Astrocyte (in vitro differentiated cells and primary cell): ENCODE measurements around the gene PSMB11. TPM values are rescaled to one million over a fixed set of nuclear protein-coding genes. Genes with fewer than 3 reads are reported as not detected.

Source experiments
- DNase-seq: peaks from one replicate; pipeline ENCODE4 v3.0.0-alpha.2; 2010; ENCODE audit warnings: low read depth
- FAIRE-seq: peaks from 2 replicates; lab custom pipeline; 2011; peaks lifted over from hg19 to GRCh38; lab: Jason Lieb, UNC
- H2AFZ ChIP-seq: 2 replicates; pipeline ENCODE4 v1.6.0; 2012; ENCODE audit warnings: low read depth, low read length, inconsistent platforms
- H3K27ac ChIP-seq: 2 replicates; pipeline ENCODE4 v1.5.1; 2011; ENCODE audit warnings: low read depth, low read length, inconsistent platforms
- H3K27me3 ChIP-seq: 2 replicates; pipeline ENCODE4 v1.6.0; 2011; ENCODE audit warnings: low read length, inconsistent platforms; ENCODE audit not compliant: insufficient read depth
- H3K36me3 ChIP-seq: 2 replicates; pipeline ENCODE4 v1.5.1; 2011; ENCODE audit warnings: low read length, inconsistent platforms; ENCODE audit not compliant: insufficient read depth
- H3K4me1 ChIP-seq: 2 replicates; pipeline ENCODE4 v1.5.1; 2011; ENCODE audit warnings: low read length, inconsistent platforms; ENCODE audit not compliant: insufficient read depth
- H3K4me2 ChIP-seq: 2 replicates; pipeline ENCODE4 v1.6.0; 2012; ENCODE audit warnings: low read length, inconsistent platforms
- H3K4me3 ChIP-seq: 2 replicates; pipeline ENCODE4 v1.5.1; 2011; ENCODE audit warnings: low read depth, mild to moderate bottlenecking, low read length, inconsistent platforms; ENCODE audit not compliant: insufficient read depth
- H3K79me2 ChIP-seq: 2 replicates; pipeline ENCODE4 v1.6.0; 2012; ENCODE audit warnings: mild to moderate bottlenecking, low read length, inconsistent platforms; ENCODE audit not compliant: insufficient read depth
- H3K9ac ChIP-seq: 2 replicates; pipeline ENCODE4 v1.6.0; 2012; ENCODE audit warnings: mild to moderate bottlenecking, low read length, inconsistent platforms
- H3K9me3 ChIP-seq: 2 replicates; pipeline ENCODE4 v1.5.1; 2012; ENCODE audit warnings: low read depth, mild to moderate bottlenecking, low read length, inconsistent platforms; ENCODE audit not compliant: insufficient read depth
- H4K20me1 ChIP-seq: 2 replicates; pipeline ENCODE4 v1.6.0; 2012; ENCODE audit warnings: low read length, inconsistent platforms; ENCODE audit not compliant: insufficient read depth
- H3K27ac Mint-ChIP-seq: one replicate; pipeline ENCODE4 v1.8.0; 2021; ENCODE audit warnings: mild to moderate bottlenecking, mixed read lengths; ENCODE audit not compliant: unreplicated experiment
- H3K27me3 Mint-ChIP-seq: one replicate; pipeline ENCODE4 v1.8.0; 2021; ENCODE audit warnings: low read depth, mixed read lengths; ENCODE audit not compliant: unreplicated experiment
- H3K36me3 Mint-ChIP-seq: one replicate; pipeline ENCODE4 v1.8.0; 2021; ENCODE audit warnings: low read depth, mixed read lengths; ENCODE audit not compliant: unreplicated experiment
- H3K4me1 Mint-ChIP-seq: one replicate; pipeline ENCODE4 v1.8.0; 2021; ENCODE audit warnings: low read depth, mixed read lengths; ENCODE audit not compliant: unreplicated experiment
- H3K4me3 Mint-ChIP-seq: one replicate; pipeline ENCODE4 v1.8.0; 2021; ENCODE audit warnings: mild to moderate bottlenecking, moderate library complexity, mixed read lengths; ENCODE audit not compliant: unreplicated experiment
- H3K9me3 Mint-ChIP-seq: one replicate; pipeline ENCODE4 v1.8.0; 2021; ENCODE audit warnings: mild to moderate bottlenecking, mixed read lengths; ENCODE audit not compliant: unreplicated experiment
- EZH2 ChIP-seq: IDR thresholded peaks from 2 replicates; pipeline ENCODE4 v1.6.1; 2012; ENCODE audit warnings: mild to moderate bottlenecking, low read length, inconsistent platforms; ENCODE audit not compliant: insufficient read depth
- total RNA-seq: library from RNA; stranded (reverse); gene quantifications from 2 replicates; pipeline ENCODE4 v1.2.1, GENCODE V29; 2021
- TF ChIP-seq, protein P1 (sequence below): IDR thresholded peaks from 2 replicates; pipeline ENCODE4 v1.5.1; 2011; ENCODE audit warnings: low read depth, mild to moderate bottlenecking, inconsistent platforms, low read length, moderate library complexity; ENCODE audit not compliant: insufficient read depth

The PSMB11 gene
- total RNA-seq, 1 donor from 2014 or later: not detected

DNA sequence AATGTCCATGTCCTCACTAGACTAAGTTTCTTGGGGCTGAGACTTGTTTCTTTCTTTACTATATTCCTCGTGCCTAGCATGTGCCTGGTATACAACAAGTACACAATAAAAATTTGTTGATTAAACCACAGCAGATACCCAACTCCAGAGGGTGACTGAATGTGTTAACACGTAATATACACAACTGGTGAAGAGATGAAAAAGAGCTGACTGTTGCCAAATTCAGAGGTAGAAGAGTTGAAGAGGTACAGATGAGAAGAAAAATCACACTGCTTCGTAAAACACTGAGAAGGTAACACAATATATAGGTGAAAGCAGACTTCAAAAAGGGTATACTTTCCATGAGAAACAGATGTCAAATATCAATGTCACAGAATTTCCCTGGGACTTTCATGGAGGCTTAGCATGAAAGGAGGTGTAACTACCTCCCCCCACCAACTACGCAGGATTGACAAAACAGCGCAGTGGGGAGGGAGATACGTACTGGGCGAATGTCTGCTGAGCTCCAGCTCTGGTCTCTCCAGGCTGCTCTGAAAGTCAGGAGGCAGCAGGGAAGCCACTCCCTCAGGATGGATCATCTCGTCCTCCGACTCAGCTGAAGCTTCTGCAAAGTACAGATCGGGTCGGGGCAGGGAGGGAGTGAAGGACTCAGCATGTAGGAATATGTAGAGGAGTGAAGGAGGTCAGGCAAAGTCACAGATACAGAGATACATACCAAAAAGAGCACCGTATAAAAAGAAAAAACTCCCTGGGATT lies 47.7 kb downstream of the PSMB11 start:
- Histone ChIP-seq H3K9me3 (no peaks in the 10 kb centered on the region), H2AFZ (no peak overlapping the region), H3K79me2 (peaks cover 61% of the 10 kb centered on the region), H3K27me3 (no peaks in the 10 kb centered on the region), H3K4me2 (no peak overlapping the region), H3K9ac (no peak overlapping the region), H4K20me1 (peaks cover 55% of the 10 kb centered on the region), H3K36me3 (peaks cover 55% of the 10 kb centered on the region), H3K4me1 (peaks cover 9% of the 10 kb centered on the region), H3K4me3 (no peak overlapping the region), H3K27ac (no peak overlapping the region)
- no peak for TF ChIP-seq EZH2
- TF ChIP-seq, protein P1, sequence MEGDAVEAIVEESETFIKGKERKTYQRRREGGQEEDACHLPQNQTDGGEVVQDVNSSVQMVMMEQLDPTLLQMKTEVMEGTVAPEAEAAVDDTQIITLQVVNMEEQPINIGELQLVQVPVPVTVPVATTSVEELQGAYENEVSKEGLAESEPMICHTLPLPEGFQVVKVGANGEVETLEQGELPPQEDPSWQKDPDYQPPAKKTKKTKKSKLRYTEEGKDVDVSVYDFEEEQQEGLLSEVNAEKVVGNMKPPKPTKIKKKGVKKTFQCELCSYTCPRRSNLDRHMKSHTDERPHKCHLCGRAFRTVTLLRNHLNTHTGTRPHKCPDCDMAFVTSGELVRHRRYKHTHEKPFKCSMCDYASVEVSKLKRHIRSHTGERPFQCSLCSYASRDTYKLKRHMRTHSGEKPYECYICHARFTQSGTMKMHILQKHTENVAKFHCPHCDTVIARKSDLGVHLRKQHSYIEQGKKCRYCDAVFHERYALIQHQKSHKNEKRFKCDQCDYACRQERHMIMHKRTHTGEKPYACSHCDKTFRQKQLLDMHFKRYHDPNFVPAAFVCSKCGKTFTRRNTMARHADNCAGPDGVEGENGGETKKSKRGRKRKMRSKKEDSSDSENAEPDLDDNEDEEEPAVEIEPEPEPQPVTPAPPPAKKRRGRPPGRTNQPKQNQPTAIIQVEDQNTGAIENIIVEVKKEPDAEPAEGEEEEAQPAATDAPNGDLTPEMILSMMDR: no peak
- Mint-ChIP-seq H3K4me3 (no peak overlapping the region), H3K4me1 (peaks cover 27% of the 10 kb centered on the region), H3K36me3 (peaks cover 6% of the 10 kb centered on the region), H3K9me3 (no peaks in the 10 kb centered on the region), H3K27ac (no peak overlapping the region), H3K27me3 (no peaks in the 10 kb centered on the region)
- DNase-seq (no peak), FAIRE-seq (no peak)

GRCh38 chr14:23090254-23090636 lies 48.2 kb downstream of the PSMB11 start:
- TF ChIP-seq, protein P1: no peak
- TF ChIP-seq EZH2: no peak
- no peak for DNase-seq
- H3K9me3 Mint-ChIP-seq: no peaks in the 10 kb centered on the region
- peaks cover 6% of the 10 kb centered on the region for H3K36me3 Mint-ChIP-seq
- Histone ChIP-seq H2AFZ (no peak overlapping the region), H3K9me3 (no peaks in the 10 kb centered on the region), H3K27ac (no peak overlapping the region), H3K27me3 (no peaks in the 10 kb centered on the region), H4K20me1 (peaks cover 55% of the 10 kb centered on the region), H3K9ac (no peak overlapping the region), H3K4me3 (no peak overlapping the region), H3K4me2 (no peak overlapping the region), H3K79me2 (peaks cover 59% of the 10 kb centered on the region), H3K4me1 (peaks cover 9% of the 10 kb centered on the region), H3K36me3 (peaks cover 55% of the 10 kb centered on the region)
- FAIRE-seq: no peak
- H3K27me3 Mint-ChIP-seq: no peaks in the 10 kb centered on the region
- peak overlapping the region; percentile 28 for H3K4me3 Mint-ChIP-seq
- peaks cover 27% of the 10 kb centered on the region for H3K4me1 Mint-ChIP-seq
- no peak overlapping the region for H3K27ac Mint-ChIP-seq
